GM12878 (cell line): ENCODE results near the gene MYL6B. TPM values are rescaled to one million over a fixed set of nuclear protein-coding genes. Genes with fewer than 3 reads are reported as not detected.
"Not testable (repeated sequence)": the region's sequence is repeated elsewhere in the genome, so short reads cannot be mapped to it uniquely, and the experiment has no call there.

Experiments used
- ATAC-seq: fragments of 200-7000 bp; cut with Tn5 transposase; 3 replicates; pipeline ENCODE4 v1.9.1; 2020; ENCODE audit warnings: mild to moderate bottlenecking, moderate library complexity
- BruUV-seq: library from RNA; stranded (reverse); fragments of 400-500 nt; replicated peaks from 2 replicates; lab custom pipeline; 2021; lab: Mats Ljungman, UMichigan
- CTCF ChIA-PET: fragments of 300-600 bp; sonication (Branson Sonifier 250); formaldehyde crosslinking; extraction: SDS; loops from one replicate; lab custom pipeline; 2021; ENCODE audit warnings: inconsistent platforms; lab: Yijun Ruan, JAX
- POLR2A ChIA-PET: fragments of 350-600 bp; formaldehyde crosslinking; extraction: SDS; loops from one replicate; lab custom pipeline; 2021; ENCODE audit warnings: inconsistent platforms; lab: Charles Lee
- RAD21 ChIA-PET: fragments of 300-600 bp; sonication (Branson Sonifier 250); formaldehyde crosslinking; loops from one replicate; lab custom pipeline; 2023; ENCODE audit warnings: antibody characterized with exemption; ENCODE audit not compliant: unreplicated experiment; lab: Charles Lee
- SMC1A ChIA-PET: fragments of 300-600 bp; sonication (Branson Sonifier 250); formaldehyde crosslinking; loops from one replicate; lab custom pipeline; 2023; ENCODE audit not compliant: unreplicated experiment, uncharacterized antibody; lab: Charles Lee
- DNase-seq: peaks from one replicate; pipeline ENCODE4 v3.0.0-alpha.2; 2011; ENCODE audit warnings: low read depth, low spot score
- FAIRE-seq: peaks from 3 replicates; lab custom pipeline; 2011; peaks lifted over from hg19 to GRCh38; lab: Jason Lieb, UNC
- H2AFZ ChIP-seq: 2 replicates; pipeline ENCODE4 v1.6.0; 2011; ENCODE audit warnings: low read depth, low read length, control low read depth; ENCODE audit not compliant: control insufficient read depth
- H3K27ac ChIP-seq: 2 replicates; pipeline ENCODE4 v1.5.1; 2011; ENCODE audit warnings: control low read depth; ENCODE audit not compliant: control insufficient read depth, insufficient read depth
- H3K27me3 ChIP-seq, 2 experiments: replicated peaks in 1 of 2; 2 replicates each; pipeline versions ENCODE4 v1.6.0 to v1.6.1; 2011; ENCODE audit warnings: low read length in 1 of 2; ENCODE audit not compliant: control insufficient read depth in 2 of 2, insufficient read depth in 2 of 2
- H3K36me3 ChIP-seq, 2 experiments: 2 replicates each; pipeline ENCODE4 v1.5.1; 2011; ENCODE audit warnings: low read length in 1 of 2; ENCODE audit not compliant: control insufficient read depth in 2 of 2, insufficient read depth in 2 of 2
- H3K4me1 ChIP-seq: 2 replicates; pipeline ENCODE4 v1.6.1; 2011; ENCODE audit warnings: mild to moderate bottlenecking, low read length, moderate library complexity, mixed read lengths; ENCODE audit not compliant: control insufficient read depth, insufficient read depth
- H3K4me2 ChIP-seq: 2 replicates; pipeline ENCODE4 v1.6.0; 2011; ENCODE audit warnings: control low read depth; ENCODE audit not compliant: control insufficient read depth, insufficient read depth
- H3K4me3 ChIP-seq: fragments of 200-600 bp; sonication (generic); 2 replicates; pipeline ENCODE4 v1.5.1; 2016
- H3K79me2 ChIP-seq: 2 replicates; pipeline ENCODE4 v1.6.0; 2011; ENCODE audit warnings: low read length; ENCODE audit not compliant: control insufficient read depth, insufficient read depth
- H3K9ac ChIP-seq: 2 replicates; pipeline ENCODE4 v1.8.0; 2011; ENCODE audit warnings: low read length, control low read depth, mixed read lengths; ENCODE audit not compliant: control insufficient read depth, insufficient read depth
- H3K9me3 ChIP-seq: replicated peaks from 3 replicates; pipeline ENCODE4 v1.5.1; 2011; ENCODE audit warnings: mild to moderate bottlenecking, low read length; ENCODE audit not compliant: control insufficient read depth, insufficient read depth
- H4K20me1 ChIP-seq: 2 replicates; pipeline ENCODE4 v1.6.0; 2011; ENCODE audit not compliant: control insufficient read depth, insufficient read depth
- CTCF ChIP-seq, 3 experiments: IDR thresholded peaks in 2 of 3; conservative IDR thresholded peaks in 1 of 3; 2 replicates each; pipeline ENCODE4 v1.5.1; 2011; ENCODE audit warnings: low read depth in 3 of 3, low read length in 3 of 3, mild to moderate bottlenecking in 3 of 3, control low read depth in 2 of 3, moderate library complexity in 2 of 3, inconsistent platforms in 1 of 3, mixed read lengths in 1 of 3; ENCODE audit not compliant: control insufficient read depth in 2 of 3, insufficient read depth in 1 of 3; ENCODE audit errors: extremely low read depth in 1 of 3
- PAX5 ChIP-seq: IDR thresholded peaks from 2 replicates; pipeline ENCODE4 v1.6.1; 2011; ENCODE audit warnings: low read depth, low read length, borderline replicate concordance
- PBX3 ChIP-seq: IDR thresholded peaks from 2 replicates; pipeline ENCODE4 v1.6.1; 2011; ENCODE audit warnings: mild to moderate bottlenecking, low read depth, low read length, moderate library complexity; ENCODE audit not compliant: insufficient replicate concordance
- POU2F2 ChIP-seq: IDR thresholded peaks from 3 replicates; pipeline ENCODE4 v1.6.1; 2011; ENCODE audit warnings: low read depth, mild to moderate bottlenecking, low read length, borderline replicate concordance
- RB1 ChIP-seq: fragments of 450-650 bp; formaldehyde crosslinking; IDR thresholded peaks from 2 replicates; pipeline ENCODE4 v1.6.1; 2017; ENCODE audit warnings: mild to moderate bottlenecking, borderline replicate concordance
- RELA ChIP-seq: fragments of 450-650 bp; IDR thresholded peaks from 2 replicates; pipeline ENCODE4 v1.8.0; 2014; ENCODE audit warnings: borderline replicate concordance; ENCODE audit not compliant: partially characterized antibody
- TAF1 ChIP-seq: IDR thresholded peaks from 2 replicates; pipeline ENCODE4 v1.6.1; 2011; ENCODE audit warnings: mild to moderate bottlenecking, low read depth, low read length, borderline replicate concordance
- ZBTB33 ChIP-seq: fragments of 450-650 bp; IDR thresholded peaks from 2 replicates; pipeline ENCODE4 v1.6.1; 2017; ENCODE audit warnings: mild to moderate bottlenecking
- WGBS: methylation state at CpG from one replicate; pipeline ENCODE4 v1.1.6; 2016; ENCODE audit warnings: low lambda C conversion rate; ENCODE audit not compliant: insufficient replicate concordance, insufficient coverage; ENCODE audit errors: missing lambda C conversion rate; 5-methylcytosine and 5-hydroxymethylcytosine counted together
- in situ Hi-C: fragments of 300-500 bp; cut with MboI; formaldehyde crosslinking; loops from 9 replicates; pipeline ENCODE4 v1.14.3; 2018; ENCODE audit warnings: mixed read lengths
- intact Hi-C: fragments of 100-400 bp; cut with micrococcal nuclease; formaldehyde crosslinking; loops from one replicate; pipeline ENCODE4 v1.14.2; 2022; ENCODE audit not compliant: unreplicated experiment
- polyA plus RNA-seq, 11 experiments: library from polyadenylated mRNA; depleted of rRNA in 4 of 11; unstranded in 6 of 11; stranded (reverse) in 5 of 11; fragments of >200 nt; fragmentation: Nextera tagmentation in 4 of 11; fragmentation: Illumina TruSeq in 1 of 11; extraction: Ambion mirVana in 4 of 11; extraction: Trizol in 1 of 11; gene quantifications; 1 replicate in 1 of 11; 2 replicates in 10 of 11; pipeline versions ENCODE4 v1.2.1 to v1.2.3, GENCODE V29; 2011 to 2016; ENCODE audit warnings: inconsistent platforms in 2 of 11, missing spikeins in 2 of 11, low read depth in 1 of 11
- total RNA-seq, 4 experiments: library from RNA; depleted of rRNA in 3 of 4; stranded (reverse); fragments of >200 nt in 3 of 4; fragmentation: Illumina TruSeq in 1 of 4; extraction: Trizol in 1 of 4; gene quantifications; 2 replicates each; pipeline versions ENCODE4 v1.2.1 to v1.2.3, GENCODE V29; 2013 to 2021

MYL6B gene
- total and polyA plus RNA-seq, 10 of the 15 experiments (the other 5 are each of a cell fraction or from before 2014, with no cell fraction given): 75.5 to 153 (median 114) TPM

GRCh38 chr12:56193025-56193578 lies 40.7 kb downstream of the MYL6B start (continued):
- TF ChIP-seq PBX3: no peak
- TF ChIP-seq POU2F2: peak; percentile 62; the same call in 1 of the 3 replicates
- TF ChIP-seq RB1: peak; percentile 52; the same call in 1 of the 2 replicates
- TF ChIP-seq TAF1: peak; percentile 86
- TF ChIP-seq CTCF (IDR thresholded peaks at IDR 0.05 in 2 of 3, conservative IDR thresholded peaks at IDR 0.05 in 1 of 3; ENCODE audit: control insufficient read depth in 2 of 3, extremely low read depth in 1 of 3, insufficient read depth in 1 of 3, low read depth in 3 of 3, low read length in 3 of 3): peak; percentile 65 to 85 (median 83)
- TF ChIP-seq PAX5: no peak
- TF ChIP-seq ZBTB33: peak; percentile 10; the same call in 1 of the 2 replicates
- TF ChIP-seq RELA: peak; percentile 70
- TF ChIP-seq, all 136 proteins: peak for 16

GRCh38 chr12:56196818-56197550 lies 44.6 kb downstream of the MYL6B start:
- RAD21 ChIA-PET, H3K4me1 ChIP-seq, in situ Hi-C loops, H3K4me3 ChIP-seq, ATAC-seq, H3K36me3 ChIP-seq, H3K9me3 ChIP-seq, H4K20me1 ChIP-seq, H2AFZ ChIP-seq, H3K4me2 ChIP-seq, FAIRE-seq, DNase-seq, H3K27ac ChIP-seq, BruUV-seq, H3K9ac ChIP-seq, H3K27me3 ChIP-seq, H3K79me2 ChIP-seq: not testable (repeated sequence)
- 76% methylated on average over 11 of the region's 11 CpGs for WGBS
- CTCF ChIA-PET: interaction anchor here (0.7 to 4.7 kb wide), 4 partner anchors 9 to 267 kb away, joined by 3 to 26 read pairs (median 5); no protein-coding TSS in a partner anchor
- POLR2A ChIA-PET: interaction anchor here (0.7 kb wide), 2 partner anchors 100 to 1931 kb away, joined by 6 to 9 read pairs; no protein-coding TSS in a partner anchor
- intact Hi-C loops: loop anchor here (10.0 kb wide), 1 partner anchor 398 kb away; no protein-coding TSS in a partner anchor
- SMC1A ChIA-PET: interaction anchor here (1.2 to 2.4 kb wide), 3 partner anchors 25 to 267 kb away, joined by 3 to 8 read pairs (median 6); partner anchors contain the start of gene RNF41
